Right cardiac atrium (tissue), 5 donors: ENCODE results near the gene JSRP1. TPM values are rescaled to one million over a fixed set of nuclear protein-coding genes. Genes with fewer than 3 reads are reported as not detected.
"Not testable (repeated sequence)": the region's sequence is repeated elsewhere in the genome, so short reads cannot be mapped to it uniquely, and the experiment has no call there.

Experiments
- ATAC-seq, 2 donors: fragments of 200-7000 bp; cut with Tn5 transposase; one replicate each; pipeline versions ENCODE4 v1.8.0 to v1.9.1; 2020; ENCODE audit warnings: moderate library complexity in 2 of 2, mild to moderate bottlenecking in 1 of 2
- DNase-seq, 3 donors: peaks; one replicate each; pipeline ENCODE4 v3.0.0-alpha.2; 2020
- H3K27ac ChIP-seq: one replicate; pipeline ENCODE4 v1.5.1; 2013; ENCODE audit warnings: mild to moderate bottlenecking, low read length, control low read depth, moderate library complexity
- H3K27me3 ChIP-seq: one replicate; pipeline ENCODE4 v1.6.1; 2013; ENCODE audit not compliant: control insufficient read depth, insufficient read depth
- H3K4me1 ChIP-seq: one replicate; pipeline ENCODE4 v1.6.1; 2013; ENCODE audit warnings: low read length; ENCODE audit not compliant: control insufficient read depth, insufficient read depth
- H3K4me3 ChIP-seq: one replicate; pipeline ENCODE4 v1.5.1; 2013; ENCODE audit warnings: low read length, control low read depth
- H3K9me3 ChIP-seq: one replicate; pipeline ENCODE4 v1.6.1; 2013; ENCODE audit warnings: low read length; ENCODE audit not compliant: control insufficient read depth
- WGBS: extraction: QIAGEN DNeasy Blood & Tissue Kit; methylation state at CpG from one replicate; pipeline ENCODE4 v1.1.7; 2013; 5-methylcytosine and 5-hydroxymethylcytosine counted together
- intact Hi-C, 4 donors: fragments of 100-400 bp; cut with DNase I; formaldehyde crosslinking; loops; one replicate each; pipeline versions ENCODE4 v1.11.0 to v1.14.0; 2022 to 2023
- polyA plus RNA-seq: library from polyadenylated mRNA; stranded (reverse); fragments of 200-250 nt; gene quantifications from one replicate; pipeline ENCODE4 v1.2.3, GENCODE V29; 2013
- total RNA-seq, 4 donors: library from RNA; stranded (reverse); fragmentation: NEBNext Ultra II Directional; extraction: Animal tissue kit (Norgen Biotek cat#: 25700); gene quantifications; one replicate each; pipeline ENCODE4 v1.2.1, GENCODE V29; 2021
- donor health status: healthy with polysubstance abuse.
- donor health status: DM: no; HTN: yes; CAD: no.
- donor health status: DM: no; HTN: no; CAD: no.
- donor health status: DM: no; HTN: yes; CAD: no; lungs with severe emphysema.
- donor health status: DM: yes; HTN: yes; CAD: no.

JSRP1 gene
- total and polyA plus RNA-seq, 5 donors, result 0.75 TPM; not detected in 4

- H3K4me1 ChIP-seq, H3K27me3 ChIP-seq, H3K9me3 ChIP-seq, ATAC-seq, DNase-seq, H3K27ac ChIP-seq: not testable (repeated sequence)
- intact Hi-C loops, result loop anchor here in 1 of 4 donors (10.0 kb wide), 1 partner anchor 113 kb away; no protein-coding TSS in a partner anchor
- H3K4me3 ChIP-seq, result peak overlapping the region; percentile 51
- WGBS, result 22% methylated on average over 16 of the region's 16 CpGs
Observed at GRCh38 chr19:2281265-2282061, 25.2 kb upstream of the JSRP1 start.

- WGBS, result 76% methylated on average over 26 of the region's 26 CpGs
- intact Hi-C loops, result loop anchor here in 1 of 4 donors (10.0 kb wide), 1 partner anchor 114 kb away; no protein-coding TSS in a partner anchor
- ATAC-seq, result no peak
- Histone ChIP-seq H3K9me3 (no peaks in the 10 kb centered on the region), H3K4me1 (peaks cover 3% of the 10 kb centered on the region), H3K4me3 (no peak overlapping the region), H3K27me3 (no peaks in the 10 kb centered on the region), H3K27ac (no peak overlapping the region)
- DNase-seq, result peak in 1 of 3 donors; percentile 65
Observed at GRCh38 chr19:2280633-2281264, 24.5 kb upstream of the JSRP1 start.

- intact Hi-C loops, result no loop called here
Observed at GRCh38 chr19:2278459-2279158, 22.4 kb upstream of the JSRP1 start.

GRCh38 chr19:2277138-2277537 is 20.9 kb upstream of the JSRP1 start:
- intact Hi-C loops, result no loop called here
- DNase-seq, result no peak

More at GRCh38 chr19:2278459-2279158, 22.4 kb upstream of the JSRP1 start:
- ATAC-seq (no peak), DNase-seq (no peak)
- 89% methylated on average over 33 of the region's 33 CpGs for WGBS
- peaks cover 5% of the 10 kb centered on the region for H3K4me1 ChIP-seq
- no peak overlapping the region for H3K27ac ChIP-seq
- H3K9me3 ChIP-seq, result no peaks in the 10 kb centered on the region
- no peaks in the 10 kb centered on the region for H3K27me3 ChIP-seq
- H3K4me3 ChIP-seq, result no peak overlapping the region

GRCh38 chr19:2276429-2276986 is 20.3 kb upstream of the JSRP1 start:
- DNase-seq (no peak), ATAC-seq (no peak)

More at GRCh38 chr19:2277138-2277537, 20.9 kb upstream of the JSRP1 start:
- WGBS, result 75% methylated on average over 9 of the region's 9 CpGs
- peaks cover 5% of the 10 kb centered on the region for H3K4me1 ChIP-seq
- no peak overlapping the region for H3K27ac ChIP-seq
- no peaks in the 10 kb centered on the region for H3K9me3 ChIP-seq
- no peaks in the 10 kb centered on the region for H3K27me3 ChIP-seq
- no peak overlapping the region for H3K4me3 ChIP-seq
- no peak for ATAC-seq

GRCh38 chr19:2275588-2276428 is 19.6 kb upstream of the JSRP1 start:
- peak; percentile 68 to 91 (median 86) for DNase-seq
- intact Hi-C loops, result no loop called here
- peaks cover 2% of the 10 kb centered on the region for H3K4me1 ChIP-seq
- no peaks in the 10 kb centered on the region for H3K27me3 ChIP-seq
- 63% methylated on average over 74 of the region's 74 CpGs for WGBS
- H3K9me3 ChIP-seq, result no peaks in the 10 kb centered on the region
- no peak overlapping the region for H3K4me3 ChIP-seq
- peak; percentile 2 to 30 for ATAC-seq
- H3K27ac ChIP-seq, result peak overlapping the region; percentile 2

More at GRCh38 chr19:2276429-2276986, 20.3 kb upstream of the JSRP1 start:
- intact Hi-C loops, result no loop called here
- Histone ChIP-seq H3K27ac (no peak overlapping the region), H3K4me3 (no peak overlapping the region), H3K27me3 (no peaks in the 10 kb centered on the region), H3K4me1 (peaks cover 2% of the 10 kb centered on the region), H3K9me3 (no peaks in the 10 kb centered on the region)
- 91% methylated on average over 28 of the region's 28 CpGs for WGBS

- intact Hi-C loops, result loop anchor here in 3 of 4 donors (5.0 kb wide), 3 partner anchors 38 to 118 kb away; partner anchors contain the start of genes PLEKHJ1 (in 3 of the 3) and SF3A2 (in 3 of the 3)
- DNase-seq, result peak; percentile 71 to 86 (median 82)
- ATAC-seq, result peak; percentile 8 to 17
- WGBS, result 55% methylated on average over 16 of the region's 16 CpGs
- H3K4me1 ChIP-seq, result peaks cover 2% of the 10 kb centered on the region
- no peaks in the 10 kb centered on the region for H3K9me3 ChIP-seq
- no peaks in the 10 kb centered on the region for H3K27me3 ChIP-seq
- H3K27ac ChIP-seq, result peak overlapping the region; percentile 2
- no peak overlapping the region for H3K4me3 ChIP-seq
Observed at GRCh38 chr19:2274931-2275535, 18.8 kb upstream of the JSRP1 start.

- no peak overlapping the region for H3K27ac ChIP-seq
- H3K4me3 ChIP-seq, result no peak overlapping the region
- WGBS, result 86% methylated on average over 9 of the region's 9 CpGs
- no peaks in the 10 kb centered on the region for H3K9me3 ChIP-seq
- DNase-seq (peak in 2 of 3 donors; percentile 55 to 62), ATAC-seq (no peak)
- H3K27me3 ChIP-seq, result no peaks in the 10 kb centered on the region
- H3K4me1 ChIP-seq, result peaks cover 2% of the 10 kb centered on the region
- intact Hi-C loops, result loop anchor here in 3 of 4 donors (5.0 kb wide), 3 partner anchors 37 to 117 kb away; partner anchors contain the start of genes PLEKHJ1 (in 3 of the 3) and SF3A2 (in 3 of the 3)
Observed at GRCh38 chr19:2274185-2274711, 18.0 kb upstream of the JSRP1 start.

- Histone ChIP-seq H3K9me3 (no peaks in the 10 kb centered on the region), H3K4me3 (no peak overlapping the region), H3K4me1 (peaks cover 2% of the 10 kb centered on the region), H3K27me3 (no peaks in the 10 kb centered on the region), H3K27ac (peak overlapping the region; percentile 26)
- intact Hi-C loops, result loop anchor here in 3 of 4 donors (5.0 kb wide), 3 partner anchors 36 to 116 kb away; partner anchors contain the start of genes PLEKHJ1 (in 3 of the 3) and SF3A2 (in 3 of the 3)
- WGBS, result 10% methylated on average over 45 of the region's 45 CpGs
- DNase-seq, result peak; percentile 80 to 93 (median 92)
- ATAC-seq, result peak; percentile 7 to 17
Observed at GRCh38 chr19:2273356-2274184, 17.4 kb upstream of the JSRP1 start.
